Liver (tissue), 9 donors: ENCODE measurements around the gene NCS1. TPM values are rescaled to one million over a fixed set of nuclear protein-coding genes. Genes with fewer than 3 reads are reported as not detected.

Source experiments
- DNase-seq: peaks from one replicate; pipeline ENCODE4 v3.0.0-alpha.2; 2017; ENCODE audit warnings: low spot score
- H3K27ac ChIP-seq, 2 donors: one replicate each; pipeline ENCODE4 v1.7.0; 2013; ENCODE audit warnings: inconsistent platforms in 2 of 2, low read length in 2 of 2, control low read depth in 1 of 2, low read depth in 1 of 2, mild to moderate bottlenecking in 1 of 2
- H3K27me3 ChIP-seq, 4 donors: one replicate each; pipeline versions ENCODE4 v1.6.1 to v1.7.0; 2013; ENCODE audit warnings: low read length in 3 of 4, inconsistent platforms in 1 of 4, mild to moderate bottlenecking in 1 of 4, moderate library complexity in 1 of 4; ENCODE audit not compliant: control insufficient read depth in 4 of 4, insufficient read depth in 4 of 4
- H3K36me3 ChIP-seq, 4 donors: one replicate each; pipeline versions ENCODE4 v1.6.1 to v1.7.0; 2013; ENCODE audit warnings: low read length in 3 of 4, mild to moderate bottlenecking in 3 of 4, low read depth in 1 of 4, moderate library complexity in 1 of 4; ENCODE audit not compliant: control insufficient read depth in 4 of 4, insufficient read depth in 3 of 4
- H3K4me1 ChIP-seq, 4 donors: one replicate each; pipeline versions ENCODE4 v1.6.1 to v1.7.0; 2013; ENCODE audit warnings: low read length in 3 of 4, mild to moderate bottlenecking in 3 of 4, moderate library complexity in 1 of 4; ENCODE audit not compliant: control insufficient read depth in 4 of 4, insufficient read depth in 4 of 4
- H3K4me3 ChIP-seq, 3 donors: one replicate each; pipeline versions ENCODE4 v1.6.1 to v1.7.0; 2013; ENCODE audit warnings: low read length in 3 of 3, control low read depth in 1 of 3, low read depth in 1 of 3, mild to moderate bottlenecking in 1 of 3
- H3K9ac ChIP-seq, 2 donors: one replicate each; pipeline ENCODE4 v1.7.0; 2013; ENCODE audit warnings: low read length in 2 of 2, mild to moderate bottlenecking in 2 of 2, moderate library complexity in 2 of 2, control low read depth in 1 of 2, low read depth in 1 of 2
- H3K9me3 ChIP-seq, 4 donors: one replicate each; pipeline versions ENCODE4 v1.6.1 to v1.7.0; 2013; ENCODE audit warnings: low read length in 3 of 4; ENCODE audit not compliant: control insufficient read depth in 4 of 4
- ATF3 ChIP-seq: IDR thresholded peaks from 2 replicates; pipeline ENCODE4 v1.6.1; 2016; ENCODE audit warnings: antibody characterized with exemption
- EGR1 ChIP-seq, 2 donors: IDR thresholded peaks; 2 replicates each; pipeline ENCODE4 v1.6.1; 2016 to 2018; ENCODE audit warnings: antibody characterized with exemption in 2 of 2, low read depth in 2 of 2
- FOXA1 ChIP-seq: IDR thresholded peaks from 2 replicates; pipeline ENCODE4 v1.6.1; 2016; ENCODE audit warnings: antibody characterized with exemption
- FOXA2 ChIP-seq: IDR thresholded peaks from 2 replicates; pipeline ENCODE4 v1.6.1; 2016; ENCODE audit warnings: antibody characterized with exemption
- GABPA ChIP-seq, 2 donors: IDR thresholded peaks in 1 of 2; conservative IDR thresholded peaks in 1 of 2; 2 replicates each; pipeline ENCODE4 v1.6.1; 2016; ENCODE audit warnings: antibody characterized with exemption in 2 of 2, mild to moderate bottlenecking in 1 of 2, moderate library complexity in 1 of 2
- HNF4A ChIP-seq, 2 donors: conservative IDR thresholded peaks; 2 replicates each; pipeline ENCODE4 v1.6.1; 2016; ENCODE audit warnings: antibody characterized with exemption in 2 of 2, mild to moderate bottlenecking in 2 of 2
- HNF4G ChIP-seq: IDR thresholded peaks from 2 replicates; pipeline ENCODE4 v1.6.1; 2016; ENCODE audit warnings: antibody characterized with exemption
- JUND ChIP-seq, 2 donors: IDR thresholded peaks; 2 replicates each; pipeline ENCODE4 v1.6.1; 2016; ENCODE audit warnings: antibody characterized with exemption in 2 of 2
- NR2F2 ChIP-seq: IDR thresholded peaks from 2 replicates; pipeline ENCODE4 v1.6.1; 2016; ENCODE audit warnings: antibody characterized with exemption
- RAD21 ChIP-seq, 2 donors: IDR thresholded peaks; 2 replicates each; pipeline ENCODE4 v1.6.1; 2016; ENCODE audit warnings: antibody characterized with exemption in 2 of 2, mild to moderate bottlenecking in 2 of 2
- REST ChIP-seq: IDR thresholded peaks from 2 replicates; pipeline ENCODE4 v1.6.1; 2016; ENCODE audit warnings: antibody characterized with exemption, mild to moderate bottlenecking
- RXRA ChIP-seq, 2 donors: IDR thresholded peaks; 2 replicates each; pipeline ENCODE4 v1.6.1; 2017 to 2018; ENCODE audit warnings: antibody characterized with exemption in 2 of 2, mild to moderate bottlenecking in 1 of 2
- SP1 ChIP-seq: IDR thresholded peaks from 2 replicates; pipeline ENCODE4 v1.6.1; 2018; ENCODE audit warnings: antibody characterized with exemption, mild to moderate bottlenecking
- TAF1 ChIP-seq: conservative IDR thresholded peaks from 2 replicates; pipeline ENCODE4 v1.6.1; 2016; ENCODE audit warnings: antibody characterized with exemption, mild to moderate bottlenecking
- YY1 ChIP-seq: IDR thresholded peaks from 2 replicates; pipeline ENCODE4 v1.6.1; 2016; ENCODE audit warnings: antibody characterized with exemption, mild to moderate bottlenecking
- WGBS: extraction: QIAGEN DNeasy Blood & Tissue Kit; methylation state at CpG from one replicate; pipeline ENCODE4 v1.1.7; 2013; 5-methylcytosine and 5-hydroxymethylcytosine counted together
- polyA plus RNA-seq, 2 donors: library from polyadenylated mRNA; stranded (reverse) in 1 of 2; unstranded in 1 of 2; fragments of 200-250 nt in 1 of 2; fragments of >200 nt in 1 of 2; fragmentation: Nextera tagmentation in 1 of 2; extraction: Ambion mirVana in 1 of 2; gene quantifications; one replicate each; pipeline versions ENCODE4 v1.2.1 to v1.2.3, GENCODE V29; 2013 to 2015
- total RNA-seq, 2 donors: library from RNA; depleted of rRNA; stranded (reverse); fragments of >200 nt; gene quantifications; one replicate each; pipeline ENCODE4 v1.2.3, GENCODE V29; 2014
- TF ChIP-seq, protein P1 (sequence below): IDR thresholded peaks from 2 replicates; pipeline ENCODE4 v1.6.1; 2016; ENCODE audit warnings: antibody characterized with exemption
- TF ChIP-seq, protein P2 (sequence below): IDR thresholded peaks from 2 replicates; pipeline ENCODE4 v1.6.1; 2016; ENCODE audit warnings: antibody characterized with exemption
- donor health status: healthy.
- donor health status: healthy.
- donor health status: healthy.
- donor health status: healthy.
- donor health status: healthy.

NCS1 gene
- total and polyA plus RNA-seq, 4 donors, result 0.35 to 2.5 (median 1.2) TPM

GRCh38 chr9:130233587-130233945, 61.4 kb downstream of the NCS1 start:
- Histone ChIP-seq H3K27ac (no peak overlapping the region), H3K36me3 (no peaks in the 10 kb centered on the region), H3K4me1 (peaks cover 0 to 5% (median under 1%) of the 10 kb centered on the region in 4 donors), H3K9me3 (no peaks in the 10 kb centered on the region), H3K4me3 (no peak overlapping the region), H3K9ac (no peak overlapping the region), H3K27me3 (no peaks in the 10 kb centered on the region)
- no peak for DNase-seq
- whole genome bisulfite sequencing, result 94% methylated on average over 8 of the region's 8 CpGs
- TF ChIP-seq REST, result no peak
- no peak for TF ChIP-seq FOXA1
- TF ChIP-seq, protein P1, sequence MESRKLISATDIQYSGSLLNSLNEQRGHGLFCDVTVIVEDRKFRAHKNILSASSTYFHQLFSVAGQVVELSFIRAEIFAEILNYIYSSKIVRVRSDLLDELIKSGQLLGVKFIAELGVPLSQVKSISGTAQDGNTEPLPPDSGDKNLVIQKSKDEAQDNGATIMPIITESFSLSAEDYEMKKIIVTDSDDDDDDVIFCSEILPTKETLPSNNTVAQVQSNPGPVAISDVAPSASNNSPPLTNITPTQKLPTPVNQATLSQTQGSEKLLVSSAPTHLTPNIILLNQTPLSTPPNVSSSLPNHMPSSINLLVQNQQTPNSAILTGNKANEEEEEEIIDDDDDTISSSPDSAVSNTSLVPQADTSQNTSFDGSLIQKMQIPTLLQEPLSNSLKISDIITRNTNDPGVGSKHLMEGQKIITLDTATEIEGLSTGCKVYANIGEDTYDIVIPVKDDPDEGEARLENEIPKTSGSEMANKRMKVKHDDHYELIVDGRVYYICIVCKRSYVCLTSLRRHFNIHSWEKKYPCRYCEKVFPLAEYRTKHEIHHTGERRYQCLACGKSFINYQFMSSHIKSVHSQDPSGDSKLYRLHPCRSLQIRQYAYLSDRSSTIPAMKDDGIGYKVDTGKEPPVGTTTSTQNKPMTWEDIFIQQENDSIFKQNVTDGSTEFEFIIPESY, result no peak
- TF ChIP-seq JUND (IDR thresholded peaks at IDR 0.05), result no peak
- no peak for TF ChIP-seq HNF4G

DNA sequence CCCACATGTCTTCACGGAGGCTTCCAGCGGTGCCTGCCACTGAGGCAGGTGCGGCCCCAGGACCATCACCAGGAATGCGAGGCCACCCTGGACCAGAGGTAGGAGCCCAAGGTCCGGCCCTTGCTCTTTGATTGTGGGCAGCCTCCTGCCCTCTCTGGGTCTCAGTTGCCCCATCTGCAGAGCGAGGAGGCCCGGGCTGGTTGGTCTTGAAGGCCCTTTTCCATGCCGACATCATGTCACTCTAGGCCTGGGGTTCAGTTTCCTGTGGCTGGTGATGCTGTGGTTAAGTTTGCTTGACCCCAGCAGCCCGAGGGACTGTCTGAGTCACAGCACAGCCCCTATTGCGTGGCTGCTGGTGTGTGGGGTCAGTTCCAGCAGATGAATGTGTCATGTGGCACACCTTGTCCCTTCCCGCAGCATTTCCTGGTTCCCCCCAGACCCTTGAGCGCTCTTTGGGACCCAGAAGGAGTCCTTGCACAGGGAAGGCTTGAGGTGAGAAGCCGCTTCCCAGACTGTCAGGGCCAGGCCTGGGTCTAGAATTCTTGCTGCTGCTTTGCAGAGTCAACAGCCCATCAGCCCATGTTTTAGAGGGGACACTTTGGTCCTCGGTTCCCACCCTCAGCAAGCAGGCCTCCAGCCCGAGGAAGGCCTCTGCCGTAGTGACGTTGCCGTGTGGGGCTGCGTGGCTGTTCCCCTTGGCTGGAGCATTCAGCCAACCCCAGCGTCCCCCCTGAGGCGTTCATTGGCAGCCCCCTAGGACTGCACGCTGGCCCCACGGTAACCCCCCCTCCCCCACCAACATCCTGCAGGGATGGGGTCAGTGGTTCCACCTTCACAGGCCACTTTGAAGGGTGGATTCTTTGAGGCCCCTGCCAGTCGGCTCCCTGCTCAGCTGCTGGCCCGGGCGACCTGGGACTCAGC, 62.4 kb downstream of the NCS1 start:
- Histone ChIP-seq H3K9me3 (no peaks in the 10 kb centered on the region), H3K4me3 (no peak overlapping the region), H3K4me1 (peaks cover 0 to 5% (median under 1%) of the 10 kb centered on the region in 4 donors), H3K27me3 (no peaks in the 10 kb centered on the region), H3K9ac (no peak overlapping the region), H3K36me3 (no peaks in the 10 kb centered on the region), H3K27ac (no peak overlapping the region)
- DNase-seq, result no peak
- 90% methylated on average over 26 of the region's 26 CpGs for WGBS
- TF ChIP-seq, protein P2, sequence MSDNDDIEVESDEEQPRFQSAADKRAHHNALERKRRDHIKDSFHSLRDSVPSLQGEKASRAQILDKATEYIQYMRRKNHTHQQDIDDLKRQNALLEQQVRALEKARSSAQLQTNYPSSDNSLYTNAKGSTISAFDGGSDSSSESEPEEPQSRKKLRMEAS, result no peak
- TF ChIP-seq RXRA (IDR thresholded peaks at IDR 0.05) (no peak), SP1 (no peak), TAF1 (no peak), FOXA1 (no peak), JUND (IDR thresholded peaks at IDR 0.05) (no peak), EGR1 (IDR thresholded peaks at IDR 0.05; ENCODE audit: low read depth in 2 of 2) (no peak), FOXA2 (no peak), ATF3 (no peak), HNF4A (conservative IDR thresholded peaks at IDR 0.05) (no peak), YY1 (no peak), RAD21 (IDR thresholded peaks at IDR 0.05) (no peak), GABPA (IDR thresholded peaks at IDR 0.05 in 1 of 2, conservative IDR thresholded peaks at IDR 0.05 in 1 of 2) (no peak), HNF4G (no peak), NR2F2 (no peak), REST (no peak)
- TF ChIP-seq, protein P1, result no peak
